Right lobe of liver (tissue), 6 donors: Measurements from ENCODE around the gene CLDN22. TPM values are rescaled to one million over a fixed set of nuclear protein-coding genes. Genes with fewer than 3 reads are reported as not detected.

Source experiments
- ATAC-seq, 4 donors: fragments of 200-7000 bp; cut with Tn5 transposase; one replicate each; pipeline ENCODE4 v1.9.1; 2020; ENCODE audit warnings: mild to moderate bottlenecking in 4 of 4, moderate library complexity in 4 of 4
- DNase-seq, 3 donors: peaks; one replicate each; pipeline ENCODE4 v3.0.0-alpha.2; 2020
- H3K27ac ChIP-seq, 3 donors: fragments of 200-600 bp; one replicate each; pipeline ENCODE4 v1.8.0; 2022
- H3K27me3 ChIP-seq, 2 donors: fragments of 200-600 bp; one replicate each; pipeline ENCODE4 v1.8.0; 2022
- H3K36me3 ChIP-seq, 4 donors: fragments of 200-600 bp; sonication (generic) in 1 of 4; one replicate each; pipeline versions ENCODE4 v1.5.1 to v1.8.0; 2017 to 2022; ENCODE audit warnings: control low read depth in 1 of 4
- H3K4me1 ChIP-seq, 4 donors: fragments of 200-600 bp; sonication (generic) in 1 of 4; one replicate each; pipeline versions ENCODE4 v1.5.1 to v1.8.0; 2017 to 2022; ENCODE audit warnings: control low read depth in 1 of 4
- H3K4me3 ChIP-seq, 3 donors: fragments of 200-600 bp; one replicate each; pipeline ENCODE4 v1.8.0; 2022
- H3K9me3 ChIP-seq, 4 donors: fragments of 200-600 bp; sonication (generic) in 1 of 4; one replicate each; pipeline versions ENCODE4 v1.5.1 to v1.8.0; 2017 to 2022; ENCODE audit warnings: control low read depth in 1 of 4
- POLR2A ChIP-seq: fragments of 450-650 bp; IDR thresholded peaks from one replicate; pipeline ENCODE4 v1.6.1; 2017; ENCODE audit warnings: antibody characterized with exemption, mild to moderate bottlenecking
- WGBS: methylation state at CpG from one replicate; pipeline ENCODE4 v1.1.6; 2018; ENCODE audit warnings: low coverage, low lambda C conversion rate; ENCODE audit not compliant: insufficient coverage; ENCODE audit errors: missing lambda C conversion rate; 5-methylcytosine and 5-hydroxymethylcytosine counted together
- intact Hi-C, 2 donors: fragments of 100-400 bp; cut with DNase I; formaldehyde crosslinking; loops; one replicate each; pipeline versions ENCODE4 v1.11.2 to v1.14.1; 2022
- total RNA-seq, 6 experiments: library from RNA; depleted of rRNA in 2 of 6; stranded (reverse); fragments of >200 nt in 2 of 6; fragmentation: NEBNext Ultra II Directional in 3 of 6; extraction: Animal tissue kit (Norgen Biotek cat#: 25700) in 3 of 6; gene quantifications; one replicate each; pipeline versions ENCODE4 v1.1.0 to v1.2.4, GENCODE V29; 2016 to 2023
- TF ChIP-seq, protein P1 (sequence below), 4 donors: fragments of 200-600 bp in 3 of 4; fragments of 450-650 bp in 1 of 4; IDR thresholded peaks; one replicate each; pipeline versions ENCODE4 v1.5.1 to v1.8.0; 2016 to 2022; ENCODE audit warnings: antibody characterized with exemption in 4 of 4, mild to moderate bottlenecking in 2 of 4
- donor health status: DM: no; HTN: yes; CAD: no.
- donor health status: DM: no; HTN: no; CAD: no.
- donor health status: DM: no; HTN: no; CAD: no.
- donor health status: DM: no; HTN: yes; CAD: no.
- donor health status: DM: no; HTN: yes; CAD: no.

Gene CLDN22
- total RNA-seq, 6 experiments from 2014 or later = not detected

GRCh38 chr4:183297675-183298074, 22.4 kb downstream of the CLDN22 start:
- Histone ChIP-seq H3K9me3 (no peaks in the 10 kb centered on the region), H3K27me3 (no peaks in the 10 kb centered on the region), H3K27ac (no peak overlapping the region), H3K4me3 (no peak overlapping the region), H3K36me3 (peaks cover 0 to 5% (median 1%) of the 10 kb centered on the region in 4 donors), H3K4me1 (no peaks in the 10 kb centered on the region)
- DNase-seq = no peak
- intact Hi-C loops = no loop called here
- ATAC-seq = no peak
- TF ChIP-seq POLR2A = no peak
- TF ChIP-seq, protein P1, sequence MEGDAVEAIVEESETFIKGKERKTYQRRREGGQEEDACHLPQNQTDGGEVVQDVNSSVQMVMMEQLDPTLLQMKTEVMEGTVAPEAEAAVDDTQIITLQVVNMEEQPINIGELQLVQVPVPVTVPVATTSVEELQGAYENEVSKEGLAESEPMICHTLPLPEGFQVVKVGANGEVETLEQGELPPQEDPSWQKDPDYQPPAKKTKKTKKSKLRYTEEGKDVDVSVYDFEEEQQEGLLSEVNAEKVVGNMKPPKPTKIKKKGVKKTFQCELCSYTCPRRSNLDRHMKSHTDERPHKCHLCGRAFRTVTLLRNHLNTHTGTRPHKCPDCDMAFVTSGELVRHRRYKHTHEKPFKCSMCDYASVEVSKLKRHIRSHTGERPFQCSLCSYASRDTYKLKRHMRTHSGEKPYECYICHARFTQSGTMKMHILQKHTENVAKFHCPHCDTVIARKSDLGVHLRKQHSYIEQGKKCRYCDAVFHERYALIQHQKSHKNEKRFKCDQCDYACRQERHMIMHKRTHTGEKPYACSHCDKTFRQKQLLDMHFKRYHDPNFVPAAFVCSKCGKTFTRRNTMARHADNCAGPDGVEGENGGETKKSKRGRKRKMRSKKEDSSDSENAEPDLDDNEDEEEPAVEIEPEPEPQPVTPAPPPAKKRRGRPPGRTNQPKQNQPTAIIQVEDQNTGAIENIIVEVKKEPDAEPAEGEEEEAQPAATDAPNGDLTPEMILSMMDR (IDR thresholded peaks at IDR 0.05) = no peak
- 83% methylated on average over 3 of the region's 3 CpGs for WGBS

GRCh38 chr4:183295711-183296110, 24.4 kb downstream of the CLDN22 start:
- intact Hi-C loops = no loop called here
- ATAC-seq (no peak), DNase-seq (no peak)
- Histone ChIP-seq H3K27ac (no peak overlapping the region), H3K4me3 (no peak overlapping the region), H3K4me1 (no peaks in the 10 kb centered on the region), H3K9me3 (no peaks in the 10 kb centered on the region), H3K27me3 (no peaks in the 10 kb centered on the region), H3K36me3 (peaks cover 0 to 5% (median 1%) of the 10 kb centered on the region in 4 donors)
- 91% methylated on average over 8 of the region's 10 CpGs for WGBS
- TF ChIP-seq, protein P1 (IDR thresholded peaks at IDR 0.05) = no peak
- TF ChIP-seq POLR2A = no peak

- intact Hi-C loops = no loop called here
- no peak for DNase-seq
- Histone ChIP-seq H3K27ac (no peak overlapping the region), H3K27me3 (no peaks in the 10 kb centered on the region), H3K9me3 (no peaks in the 10 kb centered on the region), H3K4me3 (no peak overlapping the region), H3K4me1 (peaks cover 0 to 23% (median 10%) of the 10 kb centered on the region in 4 donors), H3K36me3 (peaks cover 0 to 18% (median 7%) of the 10 kb centered on the region in 4 donors)
- WGBS = 78% methylated on average over 2 of the region's 2 CpGs
- no peak for TF ChIP-seq POLR2A
- TF ChIP-seq, protein P1 (IDR thresholded peaks at IDR 0.05) = no peak
- no peak for ATAC-seq
Measured at GRCh38 chr4:183291070-183291469, 29.0 kb downstream of the CLDN22 start.

DNA sequence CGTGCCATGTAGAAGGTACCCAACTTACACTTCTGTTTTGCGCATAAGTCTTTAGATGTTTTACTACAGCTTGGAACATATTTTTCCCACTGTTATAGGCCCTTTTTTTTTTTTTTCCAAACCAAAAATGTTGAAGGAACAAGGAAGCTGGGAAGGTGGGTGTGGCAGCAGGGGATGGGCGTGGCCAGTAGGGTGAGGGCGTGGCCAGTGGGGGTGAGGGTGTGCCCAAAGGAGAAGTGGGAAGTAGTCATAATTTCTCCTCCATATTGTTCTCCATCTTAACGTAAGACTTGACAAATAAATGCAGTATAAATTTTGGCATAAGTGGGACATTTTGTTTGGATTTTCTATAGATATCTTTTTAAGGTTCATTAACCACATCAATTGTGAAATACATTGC, 30.4 kb downstream of the CLDN22 start:
- Histone ChIP-seq H3K27ac (no peak overlapping the region), H3K9me3 (no peaks in the 10 kb centered on the region), H3K4me3 (no peak overlapping the region), H3K4me1 (peaks cover 0 to 35% (median 12%) of the 10 kb centered on the region in 4 donors), H3K36me3 (peaks cover 0 to 14% (median 6%) of the 10 kb centered on the region in 4 donors), H3K27me3 (no peaks in the 10 kb centered on the region)
- TF ChIP-seq POLR2A = no peak
- TF ChIP-seq, protein P1 (IDR thresholded peaks at IDR 0.05) = no peak
- ATAC-seq = no peak
- WGBS = 87% methylated on average over 5 of the region's 5 CpGs
- intact Hi-C loops = no loop called here
- DNase-seq = no peak

DNA sequence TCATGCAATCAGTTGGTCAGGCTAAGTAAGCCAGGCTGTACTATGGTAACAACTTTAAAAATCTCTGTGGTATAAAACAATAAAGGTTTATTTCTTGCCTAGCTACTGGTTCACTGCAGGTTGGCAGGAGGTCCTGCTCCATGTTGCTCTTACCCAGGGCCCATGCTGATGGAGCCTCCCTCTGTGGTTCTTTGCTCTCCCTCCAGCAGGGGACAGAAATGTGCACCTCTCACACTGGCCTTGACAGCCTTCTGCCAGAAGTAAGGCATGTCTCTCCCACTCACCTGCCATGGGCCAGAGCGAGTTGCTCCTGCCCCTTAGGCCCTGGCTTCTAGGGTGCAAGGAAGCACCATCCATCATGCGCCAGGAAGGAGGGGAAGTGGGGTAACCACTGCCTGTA, 31.1 kb downstream of the CLDN22 start:
- peaks cover 0 to 21% (median 8%) of the 10 kb centered on the region in 4 donors for H3K36me3 ChIP-seq
- peaks cover 0 to 35% (median 12%) of the 10 kb centered on the region in 4 donors for H3K4me1 ChIP-seq
- no peaks in the 10 kb centered on the region for H3K9me3 ChIP-seq
- no CpG with 5 or more reads among the region's 2 CpGs for WGBS
- H3K27ac ChIP-seq = no peak overlapping the region
- TF ChIP-seq, protein P1 (IDR thresholded peaks at IDR 0.05) = no peak
- no peak for DNase-seq
- ATAC-seq = no peak
- intact Hi-C loops = no loop called here
- no peak overlapping the region for H3K4me3 ChIP-seq
- no peaks in the 10 kb centered on the region for H3K27me3 ChIP-seq
